IPS-NIHi7 (cell line): ENCODE results near the gene HAPSTR1.
"Not testable (repeated sequence)": the region's sequence is repeated elsewhere in the genome, so short reads cannot be mapped to it uniquely, and the experiment has no call there.

Source experiments
- DNase-seq: peaks from one replicate; pipeline ENCODE4 v3.0.0; 2012; ENCODE audit warnings: mixed read lengths; ENCODE audit errors: extremely low spot score

HAPSTR1 gene

GRCh38 chr16:9071377-9071776 is 20.1 kb upstream of the HAPSTR1 start:
- no peak for DNase-seq

- no peak for DNase-seq
Measured at GRCh38 chr16:9072806-9073341, 18.6 kb upstream of the HAPSTR1 start.

- DNase-seq = no peak
Measured at GRCh38 chr16:9075299-9076071, 16.0 kb upstream of the HAPSTR1 start.

- DNase-seq = no peak
Measured at GRCh38 chr16:9077091-9077809, 14.2 kb upstream of the HAPSTR1 start.

GRCh38 chr16:9078467-9079429 is 12.7 kb upstream of the HAPSTR1 start:
- DNase-seq = peak; percentile 23

- no peak for DNase-seq
Measured at GRCh38 chr16:9079430-9079812, 12.0 kb upstream of the HAPSTR1 start.

- no peak for DNase-seq
Measured at GRCh38 chr16:9081158-9081557, 10.3 kb upstream of the HAPSTR1 start.

- DNase-seq = no peak
Measured at GRCh38 chr16:9081843-9082242, 9.6 kb upstream of the HAPSTR1 start.

- DNase-seq = no peak
Measured at GRCh38 chr16:9082422-9082821, 9.0 kb upstream of the HAPSTR1 start.

GRCh38 chr16:9087733-9088132 is 3.7 kb upstream of the HAPSTR1 start:
- DNase-seq = not testable (repeated sequence)

GRCh38 chr16:9088848-9089247 is 2.6 kb upstream of the HAPSTR1 start:
- no peak for DNase-seq

- no peak for DNase-seq
Measured at GRCh38 chr16:9089660-9090059, 1.8 kb upstream of the HAPSTR1 start.

GRCh38 chr16:9090101-9090959 is 1.1 kb upstream of the HAPSTR1 start:
- peak; percentile 53 for DNase-seq

GRCh38 chr16:9091867-9092281 is 430 bp downstream of the HAPSTR1 start:
- no peak for DNase-seq

- no peak for DNase-seq
Measured at GRCh38 chr16:9092282-9092977, 986 bp downstream of the HAPSTR1 start.

- DNase-seq = no peak
Measured at GRCh38 chr16:9092978-9093344, 1.5 kb downstream of the HAPSTR1 start.

GRCh38 chr16:9094011-9094846 is 2.8 kb downstream of the HAPSTR1 start:
- no peak for DNase-seq

GRCh38 chr16:9095171-9095570 is 3.7 kb downstream of the HAPSTR1 start:
- no peak for DNase-seq

GRCh38 chr16:9095656-9096397 is 4.4 kb downstream of the HAPSTR1 start:
- no peak for DNase-seq
